Keratinocyte (primary cell): ENCODE measurements around the gene OBSCN. TPM values are rescaled to one million over a fixed set of nuclear protein-coding genes. Genes with fewer than 3 reads are reported as not detected.

Source experiments
- DNase-seq: peaks from one replicate; pipeline ENCODE4 v3.0.0-alpha.2; 2011; ENCODE audit warnings: low read depth, missing footprints, low spot score
- FAIRE-seq: peaks from 2 replicates; lab custom pipeline; 2011; peaks lifted over from hg19 to GRCh38; lab: Jason Lieb, UNC
- H2AFZ ChIP-seq: 2 replicates; pipeline ENCODE4 v1.6.0; 2012; ENCODE audit warnings: low read length, control low read depth, inconsistent platforms; ENCODE audit not compliant: control insufficient read depth
- H3K27ac ChIP-seq: 2 replicates; pipeline ENCODE4 v1.5.1; 2011; ENCODE audit warnings: low read length; ENCODE audit not compliant: control insufficient read depth, insufficient read depth
- H3K27me3 ChIP-seq: 3 replicates; pipeline ENCODE4 v1.6.0; 2011; ENCODE audit warnings: low read length; ENCODE audit not compliant: control insufficient read depth, insufficient read depth; ENCODE audit errors: extremely low read depth
- H3K36me3 ChIP-seq, 2 experiments: 2 replicates in 1 of 2; 3 replicates in 1 of 2; pipeline ENCODE4 v1.5.1; 2011; ENCODE audit warnings: low read length in 2 of 2, mild to moderate bottlenecking in 1 of 2; ENCODE audit not compliant: control insufficient read depth in 2 of 2, insufficient read depth in 2 of 2; ENCODE audit errors: extremely low read depth in 1 of 2
- H3K4me1 ChIP-seq: 3 replicates; pipeline ENCODE4 v1.5.1; 2011; ENCODE audit warnings: low read length; ENCODE audit not compliant: control insufficient read depth, insufficient read depth; ENCODE audit errors: extremely low read depth
- H3K4me2 ChIP-seq: 3 replicates; pipeline ENCODE4 v1.6.0; 2011; ENCODE audit warnings: low read depth, low read length; ENCODE audit not compliant: control insufficient read depth, insufficient read depth; ENCODE audit errors: extremely low read depth
- H3K4me3 ChIP-seq, 3 experiments: fragments of 200-600 bp in 1 of 3; sonication (generic) in 1 of 3; 2 replicates in 2 of 3; 3 replicates in 1 of 3; pipeline ENCODE4 v1.5.1; 2011 to 2016; ENCODE audit warnings: low read length in 3 of 3, mild to moderate bottlenecking in 3 of 3, control low read depth in 2 of 3, inconsistent platforms in 1 of 3, low read depth in 1 of 3, mixed read lengths in 1 of 3, mixed run types in 1 of 3, moderate library complexity in 1 of 3; ENCODE audit not compliant: control insufficient read depth in 2 of 3, insufficient read depth in 2 of 3; ENCODE audit errors: extremely low read depth in 1 of 3
- H3K79me2 ChIP-seq: 2 replicates; pipeline ENCODE4 v1.6.0; 2012; ENCODE audit warnings: low read length; ENCODE audit not compliant: control insufficient read depth, insufficient read depth
- H3K9ac ChIP-seq: 3 replicates; pipeline ENCODE4 v1.6.0; 2011; ENCODE audit warnings: low read length; ENCODE audit not compliant: control insufficient read depth, insufficient read depth; ENCODE audit errors: extremely low read depth
- H3K9me1 ChIP-seq: 3 replicates; pipeline ENCODE4 v1.6.0; 2011; ENCODE audit warnings: low read length; ENCODE audit not compliant: control insufficient read depth, insufficient read depth; ENCODE audit errors: extremely low read depth
- H3K9me3 ChIP-seq: 2 replicates; pipeline ENCODE4 v1.5.1; 2012; ENCODE audit warnings: low read depth, low read length; ENCODE audit not compliant: control insufficient read depth
- H4K20me1 ChIP-seq: 3 replicates; pipeline ENCODE4 v1.6.0; 2011; ENCODE audit warnings: low read length; ENCODE audit not compliant: control insufficient read depth, insufficient read depth; ENCODE audit errors: extremely low read depth
- CTCF ChIP-seq, 3 experiments: IDR thresholded peaks in 1 of 3; conservative IDR thresholded peaks in 1 of 3; optimal IDR thresholded peaks in 1 of 3; 2 replicates in 2 of 3; 3 replicates in 1 of 3; pipeline versions ENCODE3 to v1.5.1; 2011; ENCODE audit warnings: low read length in 3 of 3, mild to moderate bottlenecking in 3 of 3, moderate library complexity in 2 of 3, control low read depth in 1 of 3, inconsistent platforms in 1 of 3; ENCODE audit not compliant: insufficient read depth in 2 of 3; ENCODE audit errors: extremely low read depth in 1 of 3
- EZH2 ChIP-seq: IDR thresholded peaks from one replicate; pipeline ENCODE4 v1.6.1; 2012; ENCODE audit warnings: inconsistent platforms, mild to moderate bottlenecking, low read length, moderate library complexity
- dilution Hi-C: fragments of 300-500 bp; cut with MboI; formaldehyde crosslinking; loops from one replicate; pipeline ENCODE4 v1.7.0; 2020; ENCODE audit warnings: low sequenced_read_pairs; ENCODE audit not compliant: extremely low pct_ligation_motif_present
- polyA plus RNA-seq, 5 experiments: library from polyadenylated mRNA; depleted of rRNA in 3 of 5; stranded (reverse) in 3 of 5; stranded (forward) in 1 of 5; unstranded in 1 of 5; fragments of >200 nt; gene quantifications; 1 replicate in 1 of 5; 2 replicates in 3 of 5; 3 replicates in 1 of 5; pipeline versions ENCODE4 v1.2.1 to v1.2.3, GENCODE V29; 2011 to 2012; ENCODE audit warnings: missing spikeins in 2 of 5, low read depth in 1 of 5, low replicate concordance in 1 of 5

OBSCN gene
- polyA plus RNA-seq, 1 donor (not counting 4 experiments of a cell fraction or from before 2014, with no cell fraction given) = 1.8 TPM

DNA sequence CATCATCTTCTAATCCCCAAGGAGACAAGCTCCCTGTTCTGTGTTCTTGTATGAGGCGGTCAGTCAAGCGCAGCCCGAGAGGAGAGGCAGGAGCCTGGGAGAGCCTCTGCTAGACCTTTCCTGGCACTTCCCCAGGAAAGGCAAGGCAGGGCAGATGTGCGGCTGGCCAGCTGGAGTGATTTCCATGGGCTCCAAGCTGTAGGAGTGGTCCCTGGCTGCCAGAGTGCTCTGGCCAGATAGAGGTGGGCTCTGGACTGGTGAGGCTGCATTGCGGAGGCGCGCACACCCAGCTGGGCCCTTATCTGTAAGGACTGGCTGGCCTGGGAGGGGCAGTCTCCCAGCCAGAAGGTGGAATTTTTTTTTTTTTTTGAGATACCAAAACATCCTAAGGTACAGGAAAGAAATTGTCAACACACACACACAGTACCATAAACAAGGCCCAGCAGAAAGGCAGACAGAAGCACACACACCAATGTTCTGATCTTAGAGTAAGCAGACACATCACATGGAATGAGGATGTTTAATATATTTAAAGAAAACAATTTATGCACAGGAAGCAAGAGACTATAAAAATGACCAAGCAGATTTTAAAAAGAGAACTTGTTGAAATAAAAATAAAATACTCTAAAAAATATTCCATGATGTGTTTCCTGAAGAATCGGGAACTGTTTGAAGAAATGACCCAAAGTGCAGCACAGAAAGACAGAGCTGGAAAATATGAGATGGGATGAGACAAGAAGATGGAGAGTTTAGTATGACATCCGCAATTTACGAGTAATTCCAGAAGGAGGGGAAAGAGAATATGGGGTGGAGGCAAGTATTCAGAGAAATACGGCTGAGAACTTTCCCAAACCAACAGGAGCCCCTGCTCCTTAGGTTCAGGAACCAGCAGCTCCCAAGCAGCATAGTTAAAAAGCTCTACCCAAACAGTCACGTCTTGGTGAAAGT, 28.8 kb upstream of the OBSCN start:
- no peaks in the 10 kb centered on the region for H3K4me1 ChIP-seq
- no peaks in the 10 kb centered on the region for H3K79me2 ChIP-seq
- no peaks in the 10 kb centered on the region for H4K20me1 ChIP-seq
- H3K9me1 ChIP-seq = no peaks in the 10 kb centered on the region
- H3K9ac ChIP-seq = no peak overlapping the region
- H3K4me3 ChIP-seq = no peak overlapping the region
- no peak overlapping the region for H3K27ac ChIP-seq
- H3K27me3 ChIP-seq = no peaks in the 10 kb centered on the region
- dilution Hi-C loops = no loop called here
- H3K9me3 ChIP-seq = no peaks in the 10 kb centered on the region
- peaks cover 0 to 3% of the 10 kb centered on the region in 2 experiments for H3K36me3 ChIP-seq
- TF ChIP-seq CTCF (optimal IDR thresholded peaks at IDR 0.05 in 1 of 3, IDR thresholded peaks at IDR 0.05 in 1 of 3, conservative IDR thresholded peaks at IDR 0.05 in 1 of 3; ENCODE audit: extremely low read depth in 1 of 3, insufficient read depth in 2 of 3, low read length in 3 of 3) (no peak), EZH2 (no peak)
- no peak for FAIRE-seq
- no peak overlapping the region for H2AFZ ChIP-seq
- no peak for DNase-seq
- H3K4me2 ChIP-seq = no peak overlapping the region

DNA sequence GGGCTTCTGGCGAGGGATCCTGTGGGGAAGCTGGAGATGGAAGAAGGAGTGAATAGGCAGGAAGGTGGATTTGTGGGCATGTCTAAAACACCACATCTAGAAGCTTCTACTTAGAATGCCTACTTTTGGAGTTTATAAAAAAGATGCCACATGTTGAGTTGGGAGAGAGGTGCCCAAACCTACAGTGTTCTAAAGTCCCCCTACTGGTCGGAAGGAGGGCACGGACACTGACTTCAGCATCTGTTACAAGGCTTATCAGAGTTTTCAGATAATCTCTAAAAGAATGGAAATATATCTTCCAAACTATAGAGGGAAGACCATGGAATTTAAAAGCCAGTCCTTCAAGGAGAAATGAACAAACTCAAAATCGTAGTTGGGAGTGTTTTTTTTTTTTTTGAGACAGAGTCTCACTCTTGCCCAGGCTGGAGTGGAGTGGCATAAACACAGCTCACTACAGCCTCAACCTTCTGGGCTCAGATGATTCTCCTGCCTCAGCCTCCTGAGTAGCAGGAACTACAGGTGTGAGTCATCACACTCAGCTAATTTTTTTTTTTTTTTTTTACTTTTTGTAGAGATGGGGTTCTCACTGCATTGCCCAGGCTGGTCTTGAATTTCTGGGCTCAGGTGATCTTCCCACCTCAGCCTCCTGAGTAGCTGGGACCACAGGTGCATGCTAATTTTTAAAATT, 27.4 kb upstream of the OBSCN start:
- no peaks in the 10 kb centered on the region for H3K79me2 ChIP-seq
- no peaks in the 10 kb centered on the region for H4K20me1 ChIP-seq
- no peak overlapping the region for H3K4me3 ChIP-seq
- no peaks in the 10 kb centered on the region for H3K27me3 ChIP-seq
- dilution Hi-C loops = no loop called here
- no peak overlapping the region for H2AFZ ChIP-seq
- H3K4me1 ChIP-seq = no peaks in the 10 kb centered on the region
- FAIRE-seq (no peak), DNase-seq (no peak)
- no peaks in the 10 kb centered on the region for H3K9me3 ChIP-seq
- TF ChIP-seq CTCF (optimal IDR thresholded peaks at IDR 0.05 in 1 of 3, IDR thresholded peaks at IDR 0.05 in 1 of 3, conservative IDR thresholded peaks at IDR 0.05 in 1 of 3; ENCODE audit: extremely low read depth in 1 of 3, insufficient read depth in 2 of 3, low read length in 3 of 3) (peak in 2 of 3 experiments; percentile 29 to 32), EZH2 (no peak)
- H3K9me1 ChIP-seq = no peaks in the 10 kb centered on the region
- H3K4me2 ChIP-seq = no peak overlapping the region
- H3K36me3 ChIP-seq = peaks cover 0 to under 1% of the 10 kb centered on the region in 2 experiments
- H3K27ac ChIP-seq = no peak overlapping the region
- H3K9ac ChIP-seq = no peak overlapping the region
